Measurements from ENCODE around the gene DHRS1. TPM values are rescaled to one million over a fixed set of nuclear protein-coding genes. Genes with fewer than 3 reads are reported as not detected.

Gene DHRS1
- total RNA-seq = 10.1 and 10.9 TPM in 2 replicates

DNA sequence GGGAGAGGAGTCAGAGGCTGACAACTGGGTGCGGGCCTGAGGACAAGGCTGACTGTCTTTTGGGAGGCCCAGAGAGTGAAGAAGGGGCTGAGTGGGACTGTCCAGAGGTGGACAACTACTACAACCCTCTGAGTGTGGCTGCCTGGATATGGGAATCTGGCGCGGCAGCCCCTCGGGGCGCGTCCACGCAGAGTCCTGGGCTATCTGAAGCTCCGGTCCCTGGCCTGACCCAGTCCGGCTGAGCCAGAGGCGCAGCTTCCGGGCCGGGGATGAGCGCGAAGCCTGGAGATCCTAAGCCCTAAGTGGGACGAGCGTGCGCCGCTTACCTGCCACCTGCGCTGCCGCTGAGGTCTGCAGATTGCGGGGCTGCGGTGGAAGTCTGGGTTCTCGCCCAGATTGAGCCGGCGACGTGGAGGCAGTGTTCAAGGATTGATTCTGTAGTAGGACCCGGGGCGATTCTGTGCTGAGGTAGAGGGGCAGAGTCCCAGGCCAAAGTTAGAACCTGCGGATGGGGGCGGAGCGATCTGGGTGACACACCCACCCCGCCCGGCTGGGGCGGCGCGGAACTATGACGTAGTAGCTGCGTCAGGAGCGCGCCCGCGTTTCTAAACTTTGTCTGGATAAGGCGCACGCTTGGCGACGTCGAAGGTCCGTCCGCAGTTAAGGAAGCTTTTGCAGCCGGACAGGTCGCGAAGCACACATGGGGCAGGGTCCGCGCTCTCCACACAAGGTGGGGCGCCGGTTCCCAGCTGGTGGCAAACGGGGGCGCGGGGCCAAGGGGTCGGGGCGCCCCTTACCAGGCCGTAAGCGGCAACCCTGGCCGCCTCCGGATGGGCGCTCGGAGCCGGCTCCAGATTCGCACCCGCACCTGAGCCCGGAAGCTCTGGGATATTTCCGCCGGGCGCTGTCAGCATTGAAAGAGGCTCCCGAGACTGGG lies at the start of gene DHRS1, which contains the start of gene NOP9:
DHRS1 (minus strand) TSS at position 526 of the 937 bp plus-strand sequence. CDS start 674 bp downstream, outside the sequence.
NOP9 (plus strand) TSS at position 596 of the 937 bp plus-strand sequence; CDS start at position 701, 105 bp downstream.

DNA sequence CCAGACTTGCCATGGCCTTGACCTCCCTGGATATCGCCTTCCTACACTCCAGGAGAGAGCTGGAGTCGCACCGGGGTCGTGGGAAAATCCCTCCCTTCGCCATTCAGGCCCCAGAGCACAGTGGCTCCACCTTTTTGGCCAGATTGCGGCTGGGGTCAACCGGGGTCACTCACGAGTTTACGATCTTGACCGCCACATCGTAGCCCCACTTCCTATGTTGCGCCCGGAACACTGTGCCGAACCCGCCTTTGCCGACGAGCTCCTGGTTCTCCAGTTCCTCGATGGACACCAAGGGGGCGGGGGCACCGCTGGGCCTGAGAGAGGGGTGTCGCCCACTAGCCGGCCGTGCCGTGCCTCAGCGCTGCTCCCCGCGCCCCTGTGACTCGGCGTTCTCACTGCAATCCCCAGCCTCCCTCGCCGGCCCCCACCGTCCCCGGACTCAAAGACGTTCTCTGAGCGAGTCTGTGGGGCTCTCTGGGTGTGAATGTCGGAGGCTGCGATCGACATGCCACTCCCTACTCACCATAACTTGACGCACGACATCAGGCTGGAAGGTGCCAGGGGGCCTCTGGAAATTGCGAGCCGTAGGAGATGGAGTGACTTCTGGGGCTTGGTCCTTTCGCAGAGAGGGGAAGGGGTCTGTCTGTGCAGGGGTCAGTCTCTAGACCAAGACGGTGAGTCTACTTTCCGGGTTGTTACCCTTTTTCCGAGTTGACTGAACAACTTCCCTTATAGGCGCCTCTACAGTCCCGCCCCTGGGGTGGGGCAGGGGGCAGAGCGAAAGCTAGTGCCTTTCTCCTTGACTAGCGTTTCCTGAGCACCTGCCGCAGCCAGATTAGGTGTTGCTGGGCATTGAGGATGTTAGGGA lies 39.9 kb upstream of the DHRS1 start, which contains the start of gene RIPK3:
RIPK3 (minus strand) TSS at position 708 of the 868 bp plus-strand sequence; CDS start at position 543, 165 bp downstream.

DNA sequence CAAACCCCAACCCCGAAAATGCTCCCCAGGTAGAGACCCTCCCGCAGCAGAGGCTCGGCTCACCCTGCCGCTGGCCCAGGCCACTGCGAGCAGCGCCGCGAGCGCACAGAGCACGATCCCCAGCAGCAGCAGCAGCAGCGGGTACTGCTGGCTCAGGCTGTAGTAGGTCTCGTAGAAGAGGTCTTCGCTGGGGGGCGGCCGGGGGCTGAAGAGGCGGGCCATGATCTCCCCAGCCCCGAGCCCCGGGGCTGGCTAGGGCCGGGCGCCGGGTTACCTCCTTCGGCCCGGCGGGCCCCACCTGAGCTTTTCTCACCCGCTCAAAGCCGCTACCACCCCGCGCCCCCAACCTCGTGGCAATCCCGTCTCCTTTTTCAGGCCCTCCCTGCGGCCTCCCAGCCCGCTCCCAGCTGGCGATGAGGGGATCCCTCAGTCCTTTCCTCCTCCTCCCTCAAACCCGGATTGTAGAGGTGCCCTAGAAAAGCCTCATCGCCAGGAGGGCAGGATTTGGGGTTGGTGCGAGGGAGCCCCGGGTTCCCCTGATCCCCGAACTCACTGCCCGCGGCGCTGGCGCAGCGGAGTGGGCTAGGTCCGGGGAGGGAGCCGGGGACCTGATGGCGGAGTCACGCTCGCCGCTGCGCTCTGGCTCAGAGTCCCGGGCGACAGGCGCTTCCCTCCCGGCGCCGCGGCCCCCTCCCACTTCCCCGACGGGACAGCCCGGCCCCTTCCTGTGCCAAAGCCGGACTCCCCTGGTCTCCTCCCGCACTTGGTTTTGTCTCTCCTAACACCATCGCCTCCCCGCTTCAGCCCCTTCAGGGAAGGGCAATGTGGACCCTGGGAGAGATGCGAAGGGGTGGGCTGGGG lies 35.1 kb upstream of the DHRS1 start, which contains the start of gene ADCY4:
ADCY4 (minus strand) TSS at position 641 of the 861 bp plus-strand sequence; CDS start at position 222, 419 bp downstream.

DNA sequence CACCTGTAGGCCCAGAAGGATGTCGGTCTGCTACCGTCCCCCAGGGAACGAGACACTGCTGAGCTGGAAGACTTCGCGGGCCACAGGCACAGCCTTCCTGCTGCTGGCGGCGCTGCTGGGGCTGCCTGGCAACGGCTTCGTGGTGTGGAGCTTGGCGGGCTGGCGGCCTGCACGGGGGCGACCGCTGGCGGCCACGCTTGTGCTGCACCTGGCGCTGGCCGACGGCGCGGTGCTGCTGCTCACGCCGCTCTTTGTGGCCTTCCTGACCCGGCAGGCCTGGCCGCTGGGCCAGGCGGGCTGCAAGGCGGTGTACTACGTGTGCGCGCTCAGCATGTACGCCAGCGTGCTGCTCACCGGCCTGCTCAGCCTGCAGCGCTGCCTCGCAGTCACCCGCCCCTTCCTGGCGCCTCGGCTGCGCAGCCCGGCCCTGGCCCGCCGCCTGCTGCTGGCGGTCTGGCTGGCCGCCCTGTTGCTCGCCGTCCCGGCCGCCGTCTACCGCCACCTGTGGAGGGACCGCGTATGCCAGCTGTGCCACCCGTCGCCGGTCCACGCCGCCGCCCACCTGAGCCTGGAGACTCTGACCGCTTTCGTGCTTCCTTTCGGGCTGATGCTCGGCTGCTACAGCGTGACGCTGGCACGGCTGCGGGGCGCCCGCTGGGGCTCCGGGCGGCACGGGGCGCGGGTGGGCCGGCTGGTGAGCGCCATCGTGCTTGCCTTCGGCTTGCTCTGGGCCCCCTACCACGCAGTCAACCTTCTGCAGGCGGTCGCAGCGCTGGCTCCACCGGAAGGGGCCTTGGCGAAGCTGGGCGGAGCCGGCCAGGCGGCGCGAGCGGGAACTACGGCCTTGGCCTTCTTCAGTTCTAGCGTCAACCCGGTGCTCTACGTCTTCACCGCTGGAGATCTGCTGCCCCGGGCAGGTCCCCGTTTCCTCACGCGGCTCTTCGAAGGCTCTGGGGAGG lies 11.3 kb upstream of the DHRS1 start, which contains the start of gene LTB4R:
LTB4R (plus strand) TSS at position 857 of the 959 bp plus-strand sequence. CDS start 4,150 bp downstream, outside the sequence.

DNA sequence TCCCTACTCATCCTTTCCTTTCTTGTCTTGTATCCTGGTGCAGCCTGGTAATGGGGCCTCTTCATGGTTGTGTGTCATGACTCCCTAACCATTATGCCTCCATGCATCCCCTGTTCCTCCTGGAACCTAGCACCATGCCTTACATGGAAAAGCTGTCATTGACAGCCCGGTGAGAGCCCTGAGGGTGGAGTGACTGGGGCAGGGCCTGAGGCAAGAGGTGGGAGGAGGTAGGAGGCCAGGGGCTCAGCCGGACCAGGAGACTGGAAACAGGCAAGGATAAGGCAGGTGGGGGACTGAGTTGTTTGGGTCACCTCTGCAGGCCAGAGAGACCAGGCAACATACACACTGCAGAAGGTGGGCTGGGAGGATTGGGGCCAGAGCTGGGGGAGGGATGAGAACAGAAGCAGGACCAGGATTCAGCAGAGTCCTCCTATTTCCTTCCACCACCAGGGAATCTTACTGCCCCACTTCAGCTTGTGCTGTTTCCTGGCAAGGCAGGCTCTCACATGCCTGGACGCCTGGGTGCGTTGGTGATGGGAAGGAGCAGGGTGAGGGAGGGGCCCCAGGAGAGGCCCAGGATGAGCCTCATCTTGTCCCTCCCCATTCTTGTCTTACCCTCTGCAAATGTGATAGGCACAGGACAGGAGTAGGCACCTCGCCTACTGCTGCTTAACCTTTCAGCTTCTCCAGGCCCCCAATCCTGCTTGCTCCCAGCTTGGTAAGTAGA lies 10.1 kb upstream of the DHRS1 start, which contains the start of gene LTB4R2:
LTB4R2 (plus strand) TSS at position 603 of the 727 bp plus-strand sequence. CDS start 525 bp downstream, outside the sequence.

DNA sequence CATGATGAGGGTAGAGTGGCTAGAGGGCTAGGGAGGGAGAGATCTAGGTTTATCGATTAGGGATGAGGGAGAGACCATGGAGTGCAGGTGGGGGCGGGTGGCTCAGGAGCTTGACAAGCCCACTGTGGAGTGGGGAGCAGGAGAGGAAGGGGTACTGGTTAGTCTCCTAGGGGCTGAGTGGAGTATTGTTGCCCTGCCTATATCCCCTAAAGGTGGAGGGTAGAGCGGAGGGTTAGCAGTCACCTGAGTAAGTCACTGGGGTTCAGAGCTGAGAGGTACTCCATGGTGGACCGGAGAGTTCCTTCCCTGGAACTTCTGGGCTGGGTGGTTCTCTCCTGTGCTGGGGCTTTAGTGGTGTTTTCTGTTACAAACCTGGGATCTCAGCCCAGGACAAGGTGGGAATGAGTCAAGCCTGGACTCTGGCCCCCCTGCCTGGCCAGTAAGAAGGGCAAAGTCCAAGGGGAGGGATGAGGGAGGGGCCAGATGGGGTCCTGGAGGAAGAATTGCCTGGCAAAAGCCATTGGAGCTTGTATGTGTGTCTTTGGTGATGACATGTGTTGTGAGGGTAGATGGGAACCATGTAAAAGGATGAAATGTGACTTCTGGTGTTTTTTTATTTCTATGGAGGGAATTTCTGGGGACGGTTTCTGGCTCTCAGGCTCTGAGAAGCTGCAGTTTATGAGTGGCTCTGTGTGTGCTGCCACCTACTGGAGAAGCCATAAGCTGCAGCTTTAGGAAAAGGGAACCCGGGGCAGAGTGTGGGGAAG lies 8.2 kb upstream of the DHRS1 start, which contains the start of gene CIDEB:
CIDEB (minus strand) TSS at position 403 of the 767 bp plus-strand sequence; CDS start at position 284, 119 bp downstream.

DNA sequence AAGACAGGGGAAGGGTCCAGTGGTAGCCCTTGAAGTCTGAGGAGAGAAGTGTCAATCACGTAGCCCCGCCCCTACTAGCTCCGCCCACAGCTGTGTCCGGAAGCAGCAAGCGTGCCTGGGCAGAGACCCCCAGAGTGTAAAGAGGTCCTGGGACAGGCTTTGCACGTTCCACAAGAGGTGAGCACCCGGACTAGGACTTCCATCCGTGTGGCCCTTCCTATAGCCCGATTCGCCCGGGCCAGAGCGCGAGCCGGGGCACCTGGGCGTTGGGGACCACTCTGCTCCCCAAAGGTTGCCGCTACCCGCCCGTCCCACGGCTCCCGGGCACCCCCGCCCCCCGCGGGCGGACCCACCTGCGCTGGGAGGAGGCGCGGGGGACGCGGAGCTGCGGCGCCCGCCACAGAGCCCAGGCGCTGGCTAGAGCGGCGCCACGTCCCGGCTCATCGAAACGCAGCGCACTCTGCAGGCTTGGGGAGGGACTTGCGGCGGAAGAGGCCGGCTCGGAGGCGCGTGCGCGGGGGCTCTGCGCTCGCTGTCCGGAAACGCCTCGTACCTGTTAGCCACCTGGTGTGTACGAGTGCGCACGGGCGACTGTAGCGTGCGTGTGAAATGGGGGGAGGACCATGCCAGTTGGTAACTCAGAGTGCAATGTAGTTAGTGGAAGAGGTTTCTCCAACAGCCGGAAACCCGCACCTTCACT lies 28.3 kb downstream of the DHRS1 start, which contains the start of gene RABGGTA:
RABGGTA (minus strand) TSS at position 464 of the 700 bp plus-strand sequence. CDS start 482 bp downstream, outside the sequence.

DNA sequence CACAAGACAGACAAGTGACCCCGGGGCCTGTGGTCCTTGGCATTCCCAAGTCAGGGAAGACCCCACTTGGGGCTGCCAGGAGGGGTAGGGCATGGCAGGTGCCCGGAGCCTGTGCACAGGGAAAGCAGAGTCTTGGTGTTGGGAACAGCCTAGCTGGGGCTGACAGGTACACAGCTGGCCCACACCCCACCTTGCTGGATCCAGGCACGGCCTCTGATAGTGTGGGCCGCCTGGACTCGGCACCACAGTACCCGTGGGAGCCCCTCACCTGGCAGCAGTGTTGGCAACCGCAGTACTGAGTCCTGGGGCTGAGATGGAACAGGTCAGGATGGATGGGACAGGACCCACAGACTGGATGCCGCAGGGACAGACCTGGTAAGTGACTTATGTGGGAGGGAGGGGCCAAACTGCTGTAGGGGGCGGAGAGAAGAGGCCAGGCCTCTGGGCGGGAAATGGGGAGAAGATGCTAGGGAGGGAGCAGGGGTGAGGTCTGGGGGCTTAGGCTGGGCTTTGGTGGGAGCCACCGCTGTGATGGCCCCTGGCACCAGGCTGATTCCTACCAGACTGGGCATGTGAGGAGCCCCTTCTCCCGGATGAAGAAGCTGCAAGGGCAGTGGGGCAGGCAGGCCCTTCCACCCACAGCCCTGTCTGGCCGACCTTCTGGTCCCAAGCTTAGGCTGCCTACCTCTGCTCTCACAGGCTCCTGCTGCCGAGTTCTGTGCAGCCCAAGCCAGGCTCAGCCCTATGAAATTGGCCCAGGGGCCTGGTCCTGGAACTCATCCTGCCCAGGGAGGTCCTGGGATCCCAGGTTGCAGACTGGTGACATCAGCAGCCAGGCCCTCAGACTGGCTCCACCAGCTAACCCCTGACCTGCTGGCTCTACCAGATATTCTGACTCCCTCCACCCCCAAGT lies 36.5 kb downstream of the DHRS1 start, which contains the start of gene TGM1:
TGM1 (minus strand) TSS at position 357 of the 913 bp plus-strand sequence. CDS start 825 bp downstream, outside the sequence.

Other genes with a start within 250 kb of the DHRS1 start
- gene CARMIL3, start 247.8 kb downstream of the DHRS1 start, total RNA-seq = 0.14 TPM in 1 of 2 replicates, not detected in the other
- gene CPNE6, start 228.2 kb downstream of the DHRS1 start, total RNA-seq = not detected in 2 replicates
- 6.6 and 11.2 TPM in 2 replicates for gene PCK2, start 205.5 kb downstream of the DHRS1 start, total RNA-seq
- gene DCAF11, start 185.0 kb downstream of the DHRS1 start, total RNA-seq = 35.8 and 36.3 TPM in 2 replicates
- gene NRL, start 184.8 kb downstream of the DHRS1 start, total RNA-seq = 0.40 and 0.57 TPM in 2 replicates
- 0.27 TPM in 1 of 2 replicates, not detected in the other for gene FITM1, start 169.1 kb downstream of the DHRS1 start, total RNA-seq
- gene PSME1, start 163.6 kb downstream of the DHRS1 start, total RNA-seq = 86.7 and 90.6 TPM in 2 replicates
- gene EMC9, start 158.2 kb downstream of the DHRS1 start, total RNA-seq = 14.9 and 15.3 TPM in 2 replicates
- gene PSME2, start 153.2 kb downstream of the DHRS1 start, total RNA-seq = 76.7 and 77.1 TPM in 2 replicates
- gene RNF31, start 152.3 kb downstream of the DHRS1 start, total RNA-seq = 42.4 and 54.4 TPM in 2 replicates
- 24.3 and 32.3 TPM in 2 replicates for gene IRF9, start 138.5 kb downstream of the DHRS1 start, total RNA-seq
- 2.3 and 8.1 TPM in 2 replicates for gene REC8, start 127.7 kb downstream of the DHRS1 start, total RNA-seq
- gene IPO4, start 111.0 kb downstream of the DHRS1 start, total RNA-seq = 53.7 and 54.7 TPM in 2 replicates
- gene TM9SF1, start 104.3 kb downstream of the DHRS1 start, total RNA-seq = 52.5 and 61.0 TPM in 2 replicates
- 0.13 TPM in 1 of 2 replicates, not detected in the other for gene TSSK4, start 94.1 kb downstream of the DHRS1 start, total RNA-seq
- 29.4 and 35.6 TPM in 2 replicates for gene CHMP4A, start 86.3 kb downstream of the DHRS1 start, total RNA-seq
- gene MDP1, start 83.7 kb downstream of the DHRS1 start, total RNA-seq = 3.2 and 6.0 TPM in 2 replicates
- 118 and 150 TPM in 2 replicates for gene NEDD8, start 67.4 kb downstream of the DHRS1 start, total RNA-seq
- 63.4 and 67.2 TPM in 2 replicates for gene GMPR2, start 66.9 kb downstream of the DHRS1 start, total RNA-seq
- 50.8 and 52.1 TPM in 2 replicates for gene TINF2, start 57.2 kb downstream of the DHRS1 start, total RNA-seq
- gene TGM1, start 36.6 kb downstream of the DHRS1 start, total RNA-seq = 1.1 and 1.2 TPM in 2 replicates
- 26.1 and 34.3 TPM in 2 replicates for gene RABGGTA, start 28.2 kb downstream of the DHRS1 start, total RNA-seq
- gene NOP9, start 70 bp upstream of the DHRS1 start, total RNA-seq = 31.8 and 34.1 TPM in 2 replicates
- gene CIDEB, start 8.2 kb upstream of the DHRS1 start, total RNA-seq = 2.7 and 3.0 TPM in 2 replicates
- 10.6 and 10.8 TPM in 2 replicates for gene LTB4R2, start 10.4 kb upstream of the DHRS1 start, total RNA-seq
- gene LTB4R, start 11.7 kb upstream of the DHRS1 start, total RNA-seq = 2.9 and 4.7 TPM in 2 replicates
- gene ADCY4, start 35.3 kb upstream of the DHRS1 start, total RNA-seq = 30.9 and 34.2 TPM in 2 replicates
- 2.1 and 5.8 TPM in 2 replicates for gene RIPK3, start 40.2 kb upstream of the DHRS1 start, total RNA-seq
- 12.5 and 20.2 TPM in 2 replicates for gene NFATC4, start 68.4 kb upstream of the DHRS1 start, total RNA-seq
- 11.7 and 12.9 TPM in 2 replicates for gene NYNRIN, start 99.2 kb upstream of the DHRS1 start, total RNA-seq
- gene CBLN3, start 129.9 kb upstream of the DHRS1 start, total RNA-seq = 1.1 and 1.6 TPM in 2 replicates
- 38.4 and 39.0 TPM in 2 replicates for gene KHNYN, start 130.2 kb upstream of the DHRS1 start, total RNA-seq
- 15.8 and 17.9 TPM in 2 replicates for gene SDR39U1, start 143.0 kb upstream of the DHRS1 start, total RNA-seq
- not detected in 2 replicates for gene CMA1, start 208.5 kb upstream of the DHRS1 start, total RNA-seq